H9 (cell line): Measurements from ENCODE around the gene PRDM2. TPM values are rescaled to one million over a fixed set of nuclear protein-coding genes. Genes with fewer than 3 reads are reported as not detected.

Experiments
- DNase-seq: peaks from one replicate; pipeline ENCODE4 v3.0.0-alpha.2; 2017
- H2AFZ ChIP-seq: one replicate; pipeline ENCODE4 v1.6.1; 2013; ENCODE audit warnings: mild to moderate bottlenecking, low read length, control low read depth, moderate library complexity
- H2AK5ac ChIP-seq: 2 replicates; pipeline ENCODE4 v1.6.1; 2013; ENCODE audit warnings: low read length, control low read depth, mixed read lengths; ENCODE audit not compliant: insufficient read length
- H2BK120ac ChIP-seq: one replicate; pipeline ENCODE4 v1.6.1; 2013; ENCODE audit warnings: low read depth, mild to moderate bottlenecking, low read length, control low read depth, inconsistent platforms; ENCODE audit not compliant: poor library complexity, severe bottlenecking
- H2BK12ac ChIP-seq: 2 replicates; pipeline ENCODE4 v1.6.1; 2013; ENCODE audit warnings: low read length, control low read depth, mixed read lengths, low read depth; ENCODE audit not compliant: insufficient read length
- H2BK15ac ChIP-seq: 2 replicates; pipeline ENCODE4 v1.6.1; 2013; ENCODE audit warnings: low read depth, low read length, control low read depth
- H2BK20ac ChIP-seq: one replicate; pipeline ENCODE4 v1.6.1; 2013; ENCODE audit warnings: low read depth, mild to moderate bottlenecking, low read length, control low read depth, inconsistent platforms; ENCODE audit not compliant: poor library complexity, severe bottlenecking
- H2BK5ac ChIP-seq: 2 replicates; pipeline ENCODE4 v1.6.1; 2013; ENCODE audit warnings: low read length, control low read depth, mixed read lengths; ENCODE audit not compliant: insufficient read length
- H3K14ac ChIP-seq: 2 replicates; pipeline ENCODE4 v1.6.1; 2013; ENCODE audit warnings: low read length, control low read depth; ENCODE audit not compliant: insufficient read depth
- H3K18ac ChIP-seq: 2 replicates; pipeline ENCODE4 v1.6.1; 2013; ENCODE audit warnings: low read depth, mild to moderate bottlenecking, mixed read lengths, low read length, control low read depth; ENCODE audit not compliant: insufficient read length
- H3K23ac ChIP-seq: 2 replicates; pipeline ENCODE4 v1.6.1; 2013; ENCODE audit warnings: low read length, control low read depth, mixed read lengths, low read depth; ENCODE audit not compliant: insufficient read length
- H3K23me2 ChIP-seq: 2 replicates; pipeline ENCODE4 v1.6.1; 2013; ENCODE audit warnings: low read depth, mild to moderate bottlenecking, mixed read lengths, low read length, control low read depth; ENCODE audit not compliant: insufficient read length, poor library complexity, severe bottlenecking
- H3K27ac ChIP-seq: 2 replicates; pipeline ENCODE4 v1.5.1; 2013; ENCODE audit warnings: low read length, control low read depth, mixed read lengths, low read depth; ENCODE audit not compliant: insufficient read length
- H3K27me3 ChIP-seq: 2 replicates; pipeline ENCODE4 v1.6.1; 2013; ENCODE audit warnings: low read length, control low read depth, inconsistent platforms; ENCODE audit not compliant: insufficient read depth
- H3K4ac ChIP-seq: 2 replicates; pipeline ENCODE4 v1.6.1; 2013; ENCODE audit warnings: low read depth, mild to moderate bottlenecking, control low read depth, inconsistent platforms, low read length, moderate library complexity
- H3K4me1 ChIP-seq: 2 replicates; pipeline ENCODE4 v1.6.1; 2013; ENCODE audit warnings: low read length, control low read depth, inconsistent platforms; ENCODE audit not compliant: insufficient read depth
- H3K4me2 ChIP-seq: 2 replicates; pipeline ENCODE4 v1.6.1; 2013; ENCODE audit warnings: low read length, control low read depth, mixed read lengths; ENCODE audit not compliant: insufficient read length, insufficient read depth
- H3K56ac ChIP-seq: 2 replicates; pipeline ENCODE4 v1.6.1; 2013; ENCODE audit warnings: low read depth, mild to moderate bottlenecking, mixed read lengths, low read length, control low read depth; ENCODE audit not compliant: insufficient read length
- H3K79me1 ChIP-seq: 2 replicates; pipeline ENCODE4 v1.6.1; 2013; ENCODE audit warnings: low read depth, mild to moderate bottlenecking, moderate library complexity, low read length, control low read depth, inconsistent platforms; ENCODE audit not compliant: insufficient read depth, poor library complexity, severe bottlenecking
- H3K79me2 ChIP-seq: 2 replicates; pipeline ENCODE4 v1.6.1; 2013; ENCODE audit warnings: low read length, control low read depth, inconsistent platforms; ENCODE audit not compliant: insufficient read depth
- H3K9ac ChIP-seq: 2 replicates; pipeline ENCODE4 v1.6.1; 2013; ENCODE audit warnings: low read length, control low read depth, mixed read lengths; ENCODE audit not compliant: insufficient read length; ENCODE audit errors: extremely low read depth
- H3K9me3 ChIP-seq: one replicate; pipeline ENCODE4 v1.6.1; 2013; ENCODE audit warnings: low read depth, low read length, inconsistent platforms; ENCODE audit not compliant: control insufficient read depth
- H3T11ph ChIP-seq: one replicate; pipeline ENCODE4 v1.6.1; 2013; ENCODE audit warnings: mild to moderate bottlenecking, low read length, control low read depth, inconsistent platforms
- H4K20me1 ChIP-seq: one replicate; pipeline ENCODE4 v1.6.1; 2013; ENCODE audit not compliant: control insufficient read depth, insufficient read length, insufficient read depth
- H4K5ac ChIP-seq: 2 replicates; pipeline ENCODE4 v1.6.1; 2013; ENCODE audit warnings: low read depth, mild to moderate bottlenecking, mixed read lengths, low read length, control low read depth; ENCODE audit not compliant: insufficient read length
- H4K8ac ChIP-seq: replicated peaks from 2 replicates; pipeline ENCODE4 v1.6.1; 2013; ENCODE audit warnings: low read length, control low read depth, mixed read lengths, low read depth; ENCODE audit not compliant: insufficient read length
- H4K91ac ChIP-seq: 2 replicates; pipeline ENCODE4 v1.6.1; 2013; ENCODE audit warnings: low read depth, mild to moderate bottlenecking, moderate library complexity, mixed read lengths, low read length, control low read depth; ENCODE audit not compliant: insufficient read length
- H3K27ac Mint-ChIP-seq, 3 experiments: 2 replicates in 2 of 3; 3 replicates in 1 of 3; pipeline ENCODE4 v1.8.0; 2020 to 2021; ENCODE audit warnings: mixed read lengths in 3 of 3, mild to moderate bottlenecking in 1 of 3, moderate library complexity in 1 of 3
- H3K27me3 Mint-ChIP-seq: 2 replicates; pipeline ENCODE4 v1.8.0; 2021; ENCODE audit warnings: low read depth, mild to moderate bottlenecking, moderate library complexity, mixed read lengths
- H3K36me3 Mint-ChIP-seq, 3 experiments: 2 replicates in 2 of 3; 3 replicates in 1 of 3; pipeline ENCODE4 v1.8.0; 2020 to 2021; ENCODE audit warnings: low read depth in 3 of 3, mixed read lengths in 3 of 3; ENCODE audit not compliant: insufficient read depth in 1 of 3
- H3K4me1 Mint-ChIP-seq, 2 experiments: 2 replicates each; pipeline ENCODE4 v1.8.0; 2020; ENCODE audit warnings: mixed read lengths in 2 of 2
- H3K4me3 Mint-ChIP-seq, 2 experiments: 2 replicates in 1 of 2; 3 replicates in 1 of 2; pipeline ENCODE4 v1.8.0; 2020 to 2021; ENCODE audit warnings: mild to moderate bottlenecking in 2 of 2, mixed read lengths in 2 of 2, moderate library complexity in 1 of 2
- H3K9me3 Mint-ChIP-seq, 2 experiments: 2 replicates in 1 of 2; 3 replicates in 1 of 2; pipeline ENCODE4 v1.8.0; 2020; ENCODE audit warnings: mild to moderate bottlenecking in 2 of 2, mixed read lengths in 2 of 2, moderate library complexity in 1 of 2
- CTCF ChIP-seq: fragments of 200-600 bp; sonication (generic); conservative IDR thresholded peaks from 3 replicates; pipeline ENCODE4 v1.8.0; 2021; ENCODE audit warnings: antibody characterized with exemption, mild to moderate bottlenecking
- WGBS: extraction: QIAGEN DNeasy Blood & Tissue Kit; methylation state at CpG from one replicate; pipeline ENCODE4 v1.1.7; 2013; ENCODE audit warnings: missing lambda C conversion rate, low lambda C conversion rate, mixed read lengths; ENCODE audit not compliant: insufficient read length; ENCODE audit errors: extremely low coverage; 5-methylcytosine and 5-hydroxymethylcytosine counted together
- total RNA-seq: library from RNA; stranded (reverse); gene quantifications from 2 replicates; pipeline ENCODE4 v1.2.1, GENCODE V29; 2021

The PRDM2 gene
- total RNA-seq, 1 experiment from 2014 or later, result 24.5 TPM

- no peak overlapping the region; a peak in 1 of 7 replicates for H3K27ac Mint-ChIP-seq
- Histone ChIP-seq H4K20me1 (no peaks in the 10 kb centered on the region), H3K23ac (no peak overlapping the region), H3K27ac (no peak overlapping the region), H4K5ac (no peak overlapping the region), H3K18ac (no peak overlapping the region), H3K79me2 (no peaks in the 10 kb centered on the region), H2AK5ac (no peak overlapping the region), H3K9ac (no peak overlapping the region), H3K9me3 (no peaks in the 10 kb centered on the region), H3K14ac (no peak overlapping the region), H3K79me1 (no peaks in the 10 kb centered on the region), H2BK20ac (no peak overlapping the region), H2BK15ac (no peak overlapping the region), H3K56ac (no peak overlapping the region), H3K4me1 (no peaks in the 10 kb centered on the region), H2BK5ac (no peak overlapping the region), H2BK120ac (no peak overlapping the region), H2BK12ac (no peak overlapping the region), H3K27me3 (no peaks in the 10 kb centered on the region), H3K4me2 (no peak overlapping the region), H3K4ac (no peak overlapping the region), H3K23me2 (no peaks in the 10 kb centered on the region), H2AFZ (no peak overlapping the region), H4K8ac (no peak overlapping the region), H3T11ph (no peak overlapping the region), H4K91ac (no peak overlapping the region)
- WGBS, result no CpG with 5 or more reads among the region's 20 CpGs
- no peaks in the 10 kb centered on the region for H3K9me3 Mint-ChIP-seq
- peaks cover 21 to 22% of the 10 kb centered on the region in 2 experiments for H3K4me1 Mint-ChIP-seq
- H3K27me3 Mint-ChIP-seq, result peaks cover 3% of the 10 kb centered on the region; the same call in 1 of the 2 replicates
- peak; percentile 19; the same call in 1 of the 3 replicates for TF ChIP-seq CTCF
- H3K36me3 Mint-ChIP-seq, result peaks cover 0 to 2% (median 0%) of the 10 kb centered on the region in 3 experiments; a peak in 1 of 7 replicates
- DNase-seq, result no peak
- H3K4me3 Mint-ChIP-seq, result no peak overlapping the region
Measured at GRCh38 chr1:13801655-13802486, 101.9 kb downstream of the PRDM2 start.
